ENCODE data around the gene SPOCK2.

SPOCK2 gene

DNA sequence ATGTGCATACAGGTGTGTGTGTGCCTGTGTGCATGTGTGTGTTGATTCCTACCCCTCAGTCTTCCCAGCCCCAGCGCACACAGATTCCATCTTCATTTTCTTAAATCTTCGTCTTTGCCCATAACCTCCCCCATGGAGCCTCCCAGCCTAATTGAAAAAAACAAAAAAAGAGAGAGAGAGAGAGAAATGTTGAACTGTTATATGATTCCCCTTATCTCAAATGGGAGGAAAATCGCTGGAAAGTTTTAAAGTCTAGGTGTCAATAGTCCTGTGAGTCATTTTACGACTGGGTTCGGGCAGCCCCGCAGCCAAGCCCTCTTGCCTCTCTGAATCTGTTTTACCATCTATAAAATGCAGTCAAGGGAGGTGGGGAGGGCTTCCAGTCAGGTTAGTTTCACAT, 60.9 kb downstream of the SPOCK2 start (continued):
- TF ChIP-seq SCRT2 (tag by site-specific recombination; IDR thresholded peaks at IDR 0.05) (peak; percentile 73), GFI1B (tag by site-specific recombination; IDR thresholded peaks at IDR 0.05) (0 out of 2 replicates have a peak, but pooled peaks have one; percentile 35), ZNF664 (tag by site-specific recombination; IDR thresholded peaks at IDR 0.05) (no peak), OVOL3 (tag by site-specific recombination; IDR thresholded peaks at IDR 0.05) (peak; percentile 77; the same call in 1 of the 2 replicates), WT1 (tag by site-specific recombination; IDR thresholded peaks at IDR 0.05) (peak; percentile 96), ZBTB17 (tag by site-specific recombination; IDR thresholded peaks at IDR 0.05) (peak; percentile 23; the same call in 1 of the 2 replicates), ZNF776 (tag by site-specific recombination; IDR thresholded peaks at IDR 0.05; ENCODE audit: borderline replicate concordance) (no peak), YY2 (tag by site-specific recombination; IDR thresholded peaks at IDR 0.05) (no peak), TRIM28 (IDR thresholded peaks at IDR 0.05; ENCODE audit: borderline replicate concordance, low read length) (peak; percentile 68; the same call in 1 of the 2 replicates), ZNF394 (tag by site-specific recombination; IDR thresholded peaks at IDR 0.05; ENCODE audit: borderline replicate concordance) (peak; percentile 17; the same call in 1 of the 2 replicates), ZNF426 (tag by site-specific recombination; IDR thresholded peaks at IDR 0.05) (no peak), GLIS2 (tag by site-specific recombination; IDR thresholded peaks at IDR 0.05) (peak; percentile 52; the same call in 1 of the 2 replicates), GLIS1 (tag by site-specific recombination; IDR thresholded peaks at IDR 0.05) (peak; percentile 69), ZSCAN30 (tag by site-specific recombination; IDR thresholded peaks at IDR 0.05) (peak; percentile 65; the same call in 1 of the 2 replicates), ZFHX2 (tag by site-specific recombination; conservative IDR thresholded peaks at IDR 0.05) (no peak), ZNF629 (tag by site-specific recombination; IDR thresholded peaks at IDR 0.05) (peak; percentile 75), ZFP69B (tag by site-specific recombination; IDR thresholded peaks at IDR 0.05) (0 out of 2 replicates have a peak, but pooled peaks have one; percentile 18), ZNF549 (tag by site-specific recombination; IDR thresholded peaks at IDR 0.05) (no peak), ZNF596 (tag by site-specific recombination; IDR thresholded peaks at IDR 0.05) (peak; percentile 60; the same call in 1 of the 2 replicates)
- TF ChIP-seq, protein P1, sequence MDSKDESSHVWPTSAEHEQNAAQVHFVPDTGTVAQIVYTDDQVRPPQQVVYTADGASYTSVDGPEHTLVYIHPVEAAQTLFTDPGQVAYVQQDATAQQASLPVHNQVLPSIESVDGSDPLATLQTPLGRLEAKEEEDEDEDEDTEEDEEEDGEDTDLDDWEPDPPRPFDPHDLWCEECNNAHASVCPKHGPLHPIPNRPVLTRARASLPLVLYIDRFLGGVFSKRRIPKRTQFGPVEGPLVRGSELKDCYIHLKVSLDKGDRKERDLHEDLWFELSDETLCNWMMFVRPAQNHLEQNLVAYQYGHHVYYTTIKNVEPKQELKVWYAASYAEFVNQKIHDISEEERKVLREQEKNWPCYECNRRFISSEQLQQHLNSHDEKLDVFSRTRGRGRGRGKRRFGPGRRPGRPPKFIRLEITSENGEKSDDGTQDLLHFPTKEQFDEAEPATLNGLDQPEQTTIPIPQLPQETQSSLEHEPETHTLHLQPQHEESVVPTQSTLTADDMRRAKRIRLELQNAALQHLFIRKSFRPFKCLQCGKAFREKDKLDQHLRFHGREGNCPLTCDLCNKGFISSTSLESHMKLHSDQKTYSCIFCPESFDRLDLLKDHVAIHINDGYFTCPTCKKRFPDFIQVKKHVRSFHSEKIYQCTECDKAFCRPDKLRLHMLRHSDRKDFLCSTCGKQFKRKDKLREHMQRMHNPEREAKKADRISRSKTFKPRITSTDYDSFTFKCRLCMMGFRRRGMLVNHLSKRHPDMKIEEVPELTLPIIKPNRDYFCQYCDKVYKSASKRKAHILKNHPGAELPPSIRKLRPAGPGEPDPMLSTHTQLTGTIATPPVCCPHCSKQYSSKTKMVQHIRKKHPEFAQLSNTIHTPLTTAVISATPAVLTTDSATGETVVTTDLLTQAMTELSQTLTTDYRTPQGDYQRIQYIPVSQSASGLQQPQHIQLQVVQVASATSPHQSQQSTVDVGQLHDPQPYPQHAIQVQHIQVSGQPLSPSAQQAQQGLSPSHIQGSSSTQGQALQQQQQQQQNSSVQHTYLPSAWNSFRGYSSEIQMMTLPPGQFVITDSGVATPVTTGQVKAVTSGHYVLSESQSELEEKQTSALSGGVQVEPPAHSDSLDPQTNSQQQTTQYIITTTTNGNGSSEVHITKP (tag by site-specific recombination; IDR thresholded peaks at IDR 0.05): peak; percentile 61
- TF ChIP-seq, protein P2, sequence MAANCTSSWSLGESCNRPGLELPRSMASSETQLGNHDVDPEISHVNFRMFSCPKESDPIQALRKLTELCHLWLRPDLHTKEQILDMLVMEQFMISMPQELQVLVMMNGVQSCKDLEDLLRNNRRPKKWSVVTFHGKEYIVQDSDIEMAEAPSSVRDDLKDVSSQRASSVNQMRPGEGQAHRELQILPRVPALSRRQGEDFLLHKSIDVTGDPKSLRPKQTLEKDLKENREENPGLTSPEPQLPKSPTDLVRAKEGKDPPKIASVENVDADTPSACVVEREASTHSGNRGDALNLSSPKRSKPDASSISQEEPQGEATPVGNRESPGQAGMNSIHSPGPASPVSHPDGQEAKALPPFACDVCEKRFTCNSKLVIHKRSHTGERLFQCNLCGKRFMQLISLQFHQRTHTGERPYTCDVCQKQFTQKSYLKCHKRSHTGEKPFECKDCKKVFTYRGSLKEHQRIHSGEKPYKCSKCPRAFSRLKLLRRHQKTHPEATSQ (tag by site-specific recombination; IDR thresholded peaks at IDR 0.05): no peak
- TF ChIP-seq, protein P3, sequence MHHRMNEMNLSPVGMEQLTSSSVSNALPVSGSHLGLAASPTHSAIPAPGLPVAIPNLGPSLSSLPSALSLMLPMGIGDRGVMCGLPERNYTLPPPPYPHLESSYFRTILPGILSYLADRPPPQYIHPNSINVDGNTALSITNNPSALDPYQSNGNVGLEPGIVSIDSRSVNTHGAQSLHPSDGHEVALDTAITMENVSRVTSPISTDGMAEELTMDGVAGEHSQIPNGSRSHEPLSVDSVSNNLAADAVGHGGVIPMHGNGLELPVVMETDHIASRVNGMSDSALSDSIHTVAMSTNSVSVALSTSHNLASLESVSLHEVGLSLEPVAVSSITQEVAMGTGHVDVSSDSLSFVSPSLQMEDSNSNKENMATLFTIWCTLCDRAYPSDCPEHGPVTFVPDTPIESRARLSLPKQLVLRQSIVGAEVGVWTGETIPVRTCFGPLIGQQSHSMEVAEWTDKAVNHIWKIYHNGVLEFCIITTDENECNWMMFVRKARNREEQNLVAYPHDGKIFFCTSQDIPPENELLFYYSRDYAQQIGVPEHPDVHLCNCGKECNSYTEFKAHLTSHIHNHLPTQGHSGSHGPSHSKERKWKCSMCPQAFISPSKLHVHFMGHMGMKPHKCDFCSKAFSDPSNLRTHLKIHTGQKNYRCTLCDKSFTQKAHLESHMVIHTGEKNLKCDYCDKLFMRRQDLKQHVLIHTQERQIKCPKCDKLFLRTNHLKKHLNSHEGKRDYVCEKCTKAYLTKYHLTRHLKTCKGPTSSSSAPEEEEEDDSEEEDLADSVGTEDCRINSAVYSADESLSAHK (tag by site-specific recombination; IDR thresholded peaks at IDR 0.05): peak; percentile 78; the same call in 1 of the 2 replicates
- TF ChIP-seq, protein P4, sequence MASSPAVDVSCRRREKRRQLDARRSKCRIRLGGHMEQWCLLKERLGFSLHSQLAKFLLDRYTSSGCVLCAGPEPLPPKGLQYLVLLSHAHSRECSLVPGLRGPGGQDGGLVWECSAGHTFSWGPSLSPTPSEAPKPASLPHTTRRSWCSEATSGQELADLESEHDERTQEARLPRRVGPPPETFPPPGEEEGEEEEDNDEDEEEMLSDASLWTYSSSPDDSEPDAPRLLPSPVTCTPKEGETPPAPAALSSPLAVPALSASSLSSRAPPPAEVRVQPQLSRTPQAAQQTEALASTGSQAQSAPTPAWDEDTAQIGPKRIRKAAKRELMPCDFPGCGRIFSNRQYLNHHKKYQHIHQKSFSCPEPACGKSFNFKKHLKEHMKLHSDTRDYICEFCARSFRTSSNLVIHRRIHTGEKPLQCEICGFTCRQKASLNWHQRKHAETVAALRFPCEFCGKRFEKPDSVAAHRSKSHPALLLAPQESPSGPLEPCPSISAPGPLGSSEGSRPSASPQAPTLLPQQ (tag by site-specific recombination; IDR thresholded peaks at IDR 0.05): peak; percentile 54; the same call in 1 of the 2 replicates
- TF ChIP-seq, protein P5, sequence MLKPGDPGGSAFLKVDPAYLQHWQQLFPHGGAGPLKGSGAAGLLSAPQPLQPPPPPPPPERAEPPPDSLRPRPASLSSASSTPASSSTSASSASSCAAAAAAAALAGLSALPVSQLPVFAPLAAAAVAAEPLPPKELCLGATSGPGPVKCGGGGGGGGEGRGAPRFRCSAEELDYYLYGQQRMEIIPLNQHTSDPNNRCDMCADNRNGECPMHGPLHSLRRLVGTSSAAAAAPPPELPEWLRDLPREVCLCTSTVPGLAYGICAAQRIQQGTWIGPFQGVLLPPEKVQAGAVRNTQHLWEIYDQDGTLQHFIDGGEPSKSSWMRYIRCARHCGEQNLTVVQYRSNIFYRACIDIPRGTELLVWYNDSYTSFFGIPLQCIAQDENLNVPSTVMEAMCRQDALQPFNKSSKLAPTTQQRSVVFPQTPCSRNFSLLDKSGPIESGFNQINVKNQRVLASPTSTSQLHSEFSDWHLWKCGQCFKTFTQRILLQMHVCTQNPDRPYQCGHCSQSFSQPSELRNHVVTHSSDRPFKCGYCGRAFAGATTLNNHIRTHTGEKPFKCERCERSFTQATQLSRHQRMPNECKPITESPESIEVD (tag by site-specific recombination; IDR thresholded peaks at IDR 0.05): peak; percentile 99
- TF ChIP-seq, protein P6, sequence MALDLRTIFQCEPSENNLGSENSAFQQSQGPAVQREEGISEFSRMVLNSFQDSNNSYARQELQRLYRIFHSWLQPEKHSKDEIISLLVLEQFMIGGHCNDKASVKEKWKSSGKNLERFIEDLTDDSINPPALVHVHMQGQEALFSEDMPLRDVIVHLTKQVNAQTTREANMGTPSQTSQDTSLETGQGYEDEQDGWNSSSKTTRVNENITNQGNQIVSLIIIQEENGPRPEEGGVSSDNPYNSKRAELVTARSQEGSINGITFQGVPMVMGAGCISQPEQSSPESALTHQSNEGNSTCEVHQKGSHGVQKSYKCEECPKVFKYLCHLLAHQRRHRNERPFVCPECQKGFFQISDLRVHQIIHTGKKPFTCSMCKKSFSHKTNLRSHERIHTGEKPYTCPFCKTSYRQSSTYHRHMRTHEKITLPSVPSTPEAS (tag by site-specific recombination; IDR thresholded peaks at IDR 0.05): 0 out of 2 replicates have a peak, but pooled peaks have one; percentile 7
- TF ChIP-seq, protein P7, sequence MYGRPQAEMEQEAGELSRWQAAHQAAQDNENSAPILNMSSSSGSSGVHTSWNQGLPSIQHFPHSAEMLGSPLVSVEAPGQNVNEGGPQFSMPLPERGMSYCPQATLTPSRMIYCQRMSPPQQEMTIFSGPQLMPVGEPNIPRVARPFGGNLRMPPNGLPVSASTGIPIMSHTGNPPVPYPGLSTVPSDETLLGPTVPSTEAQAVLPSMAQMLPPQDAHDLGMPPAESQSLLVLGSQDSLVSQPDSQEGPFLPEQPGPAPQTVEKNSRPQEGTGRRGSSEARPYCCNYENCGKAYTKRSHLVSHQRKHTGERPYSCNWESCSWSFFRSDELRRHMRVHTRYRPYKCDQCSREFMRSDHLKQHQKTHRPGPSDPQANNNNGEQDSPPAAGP (tag by site-specific recombination; IDR thresholded peaks at IDR 0.05): peak; percentile 96
